ENCODE measurements around the gene NCOA3. TPM values are rescaled to one million over a fixed set of nuclear protein-coding genes. Genes with fewer than 3 reads are reported as not detected.

NCOA3 gene
- total and polyA plus RNA-seq, 7 donors: 4.8 to 51.0 (median 22.8) TPM

- Histone ChIP-seq H3K4me1 (peaks cover 0 to 4% (median 0%) of the 10 kb centered on the region in 4 donors), H3K27me3 (no peaks in the 10 kb centered on the region), H3K36me3 (peaks cover 0 to 43% (median 5%) of the 10 kb centered on the region in 4 donors), H3K27ac (no peak overlapping the region), H3K9me3 (no peaks in the 10 kb centered on the region), H3K4me3 (no peak overlapping the region)
- intact Hi-C loops (cut with DNase I): loop anchor here (5.0 to 10.0 kb wide), 3 partner anchors 120 to 867 kb away; partner anchors contain the start of gene NCOA3
- DNase-seq: no peak
- 94 to 95% methylated on average over 9 of the region's 9 CpGs for WGBS, 2 donors
- TF ChIP-seq POLR2AphosphoS5 (IDR thresholded peaks at IDR 0.05): no peak
- peak in 1 of 4 experiments; percentile 6 for TF ChIP-seq CTCF (IDR thresholded peaks at IDR 0.05)
Observed at GRCh38 chr20:47622118-47622665, 120.5 kb downstream of the NCOA3 start.

DNA sequence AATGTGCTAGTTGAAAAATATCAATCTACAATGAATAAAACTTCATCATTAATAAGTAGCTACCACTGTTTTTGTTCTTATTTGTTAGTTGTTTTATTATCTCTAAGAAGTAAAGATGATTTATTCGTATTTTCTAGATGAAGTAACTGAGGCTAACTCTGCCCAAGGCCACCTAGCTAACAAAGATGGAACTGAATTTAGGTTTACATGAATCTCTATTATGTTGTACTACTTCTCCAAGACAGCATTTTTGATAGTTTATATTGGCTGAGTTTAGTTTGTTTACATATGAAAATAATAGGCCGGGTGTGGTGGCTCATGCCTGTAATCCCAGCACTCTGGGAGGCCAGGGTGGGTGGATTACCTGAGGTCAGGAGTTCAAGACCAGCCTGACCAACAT is 121.5 kb downstream of the NCOA3 start:
- peaks cover 0 to 53% (median 5%) of the 10 kb centered on the region in 4 donors for H3K36me3 ChIP-seq
- TF ChIP-seq POLR2AphosphoS5 (IDR thresholded peaks at IDR 0.05) (no peak), POLR2A (IDR thresholded peaks at IDR 0.05) (no peak), EP300 (IDR thresholded peaks at IDR 0.05) (no peak), CTCF (IDR thresholded peaks at IDR 0.05) (no peak)
- WGBS, 2 donors: 51 to 76% methylated on average over 2 of the region's 2 CpGs
- intact Hi-C loops (cut with DNase I): loop anchor here (5.0 to 10.0 kb wide), 3 partner anchors 121 to 868 kb away; partner anchors contain the start of gene NCOA3
- H3K4me3 ChIP-seq: no peak overlapping the region
- peaks cover 0 to 4% (median 0%) of the 10 kb centered on the region in 4 donors for H3K4me1 ChIP-seq
- H3K9me3 ChIP-seq: no peaks in the 10 kb centered on the region
- H3K27me3 ChIP-seq: no peaks in the 10 kb centered on the region
- no peak for DNase-seq
- no peak overlapping the region for H3K27ac ChIP-seq

DNA sequence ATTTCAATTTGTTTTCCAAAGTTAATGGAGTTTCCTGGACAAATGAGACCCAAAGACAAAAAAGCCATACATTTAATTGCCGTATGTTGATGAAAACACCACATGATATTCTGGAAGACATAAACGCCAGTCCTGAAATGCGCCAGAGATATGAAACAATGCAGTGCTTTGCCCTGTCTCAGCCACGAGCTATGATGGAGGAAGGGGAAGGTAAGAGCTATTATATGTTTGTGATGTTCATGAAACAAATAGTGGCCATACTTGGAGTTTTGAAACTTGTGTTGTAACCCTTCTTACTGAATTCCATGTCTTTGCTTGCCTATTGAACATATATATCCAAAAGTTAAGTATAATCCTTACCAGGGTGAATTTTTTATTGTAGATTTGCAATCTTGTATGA is 125.9 kb downstream of the NCOA3 start:
- Histone ChIP-seq H3K36me3 (peaks cover 0 to 79% (median 8%) of the 10 kb centered on the region in 4 donors), H3K27me3 (no peaks in the 10 kb centered on the region), H3K9me3 (no peaks in the 10 kb centered on the region), H3K27ac (no peak overlapping the region), H3K4me3 (no peak overlapping the region), H3K4me1 (no peaks in the 10 kb centered on the region)
- WGBS, 2 donors: 92 to 93% methylated on average over 4 of the region's 4 CpGs
- TF ChIP-seq CTCF (IDR thresholded peaks at IDR 0.05) (no peak), POLR2AphosphoS5 (IDR thresholded peaks at IDR 0.05) (no peak), POLR2A (IDR thresholded peaks at IDR 0.05) (no peak)
- intact Hi-C loops (cut with DNase I): loop anchor here (10.0 kb wide), 1 partner anchor 873 kb away; no protein-coding TSS in a partner anchor
- DNase-seq: no peak

DNA sequence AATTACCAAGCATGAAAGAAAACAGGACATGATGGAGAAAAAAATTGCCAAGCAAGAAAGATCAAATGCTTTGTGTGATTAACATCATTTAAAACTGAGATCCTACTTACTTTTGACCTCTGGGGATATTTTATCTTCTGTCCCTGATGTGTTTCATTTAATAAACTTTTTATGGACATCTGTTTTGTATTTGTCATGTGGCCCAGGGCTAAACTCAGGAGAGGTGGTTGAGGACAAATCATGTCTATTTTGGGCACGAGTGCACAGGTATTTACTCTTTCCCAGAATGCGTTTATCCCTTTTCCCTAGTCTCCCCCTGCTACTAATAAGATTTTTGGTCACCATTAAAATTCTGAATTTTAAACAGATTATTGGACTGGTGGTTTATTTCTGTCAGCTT is 128.2 kb downstream of the NCOA3 start:
- TF ChIP-seq POLR2A (IDR thresholded peaks at IDR 0.05) (no peak), POLR2AphosphoS5 (IDR thresholded peaks at IDR 0.05) (no peak), CTCF (IDR thresholded peaks at IDR 0.05) (no peak), EP300 (IDR thresholded peaks at IDR 0.05) (no peak)
- intact Hi-C loops (cut with DNase I): loop anchor here (10.0 kb wide), 1 partner anchor 875 kb away; no protein-coding TSS in a partner anchor
- H3K36me3 ChIP-seq: peaks cover 0 to 74% (median 8%) of the 10 kb centered on the region in 4 donors
- no peaks in the 10 kb centered on the region for H3K9me3 ChIP-seq
- no peak overlapping the region for H3K27ac ChIP-seq
- no peaks in the 10 kb centered on the region for H3K4me1 ChIP-seq
- no peak overlapping the region for H3K4me3 ChIP-seq
- no peaks in the 10 kb centered on the region for H3K27me3 ChIP-seq
- DNase-seq: no peak
- WGBS, 2 donors: 96 to 97% methylated on average over 2 of the region's 2 CpGs

GRCh38 chr20:47631078-47631477 is 129.4 kb downstream of the NCOA3 start:
- TF ChIP-seq POLR2AphosphoS5 (IDR thresholded peaks at IDR 0.05) (no peak), POLR2A (IDR thresholded peaks at IDR 0.05) (no peak)
- intact Hi-C loops (cut with DNase I): no loop called here
- H3K4me1 ChIP-seq: no peaks in the 10 kb centered on the region
- no peak for DNase-seq
- H3K9me3 ChIP-seq: no peaks in the 10 kb centered on the region
- peaks cover 4 to 77% (median 16%) of the 10 kb centered on the region in 4 donors for H3K36me3 ChIP-seq
- no peak overlapping the region for H3K27ac ChIP-seq
- H3K27me3 ChIP-seq: no peaks in the 10 kb centered on the region
- H3K4me3 ChIP-seq: no peak overlapping the region
